Stimulated activated CD4-positive, alpha-beta T cell treated with anti-CD3 and anti-CD28 coated beads, Interleukin-12 subunit alpha, Interleukin-12 subunit beta, amount 100 ng/mL, for 4 hours (primary cell): ENCODE results near the gene GPX5.
"Not testable (repeated sequence)": the region's sequence is repeated elsewhere in the genome, so short reads cannot be mapped to it uniquely, and the experiment has no call there.

Experiments used
- DNase-seq: peaks from one replicate; pipeline ENCODE4 v3.0.0-alpha.2; 2020

The GPX5 gene

GRCh38 chr6:28525496-28526039 is at the start of gene GPX5:
GPX5 (plus strand) TSS chr6:28525881; CDS start chr6:28526014, 133 bp downstream.
- DNase-seq = no peak

GRCh38 chr6:28478518-28478917 is 47.2 kb upstream of the GPX5 start:
- no peak for DNase-seq

GRCh38 chr6:28480253-28480932 is 45.3 kb upstream of the GPX5 start:
- no peak for DNase-seq

- no peak for DNase-seq
Measured at GRCh38 chr6:28485482-28485881, 40.2 kb upstream of the GPX5 start.

- no peak for DNase-seq
Measured at GRCh38 chr6:28486533-28486932, 39.1 kb upstream of the GPX5 start.

- no peak for DNase-seq
Measured at GRCh38 chr6:28486988-28487742, 38.5 kb upstream of the GPX5 start.

- peak; percentile 25 for DNase-seq
Measured at GRCh38 chr6:28488916-28489365, 36.7 kb upstream of the GPX5 start.

- DNase-seq = peak; percentile 34
Measured at GRCh38 chr6:28489366-28490204, 36.1 kb upstream of the GPX5 start.

- DNase-seq = no peak
Measured at GRCh38 chr6:28490205-28490890, 35.3 kb upstream of the GPX5 start.

GRCh38 chr6:28491984-28492317 is 33.7 kb upstream of the GPX5 start:
- no peak for DNase-seq

GRCh38 chr6:28496099-28496779 is 29.4 kb upstream of the GPX5 start:
- DNase-seq = no peak

GRCh38 chr6:28497306-28497705 is 28.4 kb upstream of the GPX5 start:
- no peak for DNase-seq

GRCh38 chr6:28497893-28498292 is 27.8 kb upstream of the GPX5 start:
- no peak for DNase-seq

GRCh38 chr6:28501259-28501658 is 24.4 kb upstream of the GPX5 start:
- DNase-seq = no peak

- DNase-seq = not testable (repeated sequence)
Measured at GRCh38 chr6:28502136-28502535, 23.5 kb upstream of the GPX5 start.

- DNase-seq = not testable (repeated sequence)
Measured at GRCh38 chr6:28502709-28503305, 22.9 kb upstream of the GPX5 start.

GRCh38 chr6:28505733-28506132 is 19.9 kb upstream of the GPX5 start:
- DNase-seq = no peak

GRCh38 chr6:28506807-28507475 is 18.7 kb upstream of the GPX5 start:
- DNase-seq = no peak

- no peak for DNase-seq
Measured at GRCh38 chr6:28511628-28512300, 13.9 kb upstream of the GPX5 start.

- not testable (repeated sequence) for DNase-seq
Measured at GRCh38 chr6:28512387-28512786, 13.3 kb upstream of the GPX5 start.
